ENCODE results near the gene CD70. TPM values are rescaled to one million over a fixed set of nuclear protein-coding genes. Genes with fewer than 3 reads are reported as not detected.
A peak's percentile ranks its signal among the peaks of the same experiment; 100 is the strongest.
"Not testable (repeated sequence)": the region's sequence is repeated elsewhere in the genome, so short reads cannot be mapped to it uniquely, and the experiment has no call there.

The CD70 gene
- total RNA-seq, 2 experiments from 2014 or later = 15.2 to 15.3 TPM

- DNase-seq, H3K27ac Mint-ChIP-seq, H3K4me1 Mint-ChIP-seq, H3K36me3 Mint-ChIP-seq, H3K4me3 Mint-ChIP-seq: not testable (repeated sequence)
- Mint-ChIP-seq H3K9me3 (peaks cover 14% of the 10 kb centered on the region), H3K27me3 (peaks cover 42% of the 10 kb centered on the region)
Measured at GRCh38 chr19:6566727-6567126, 24.2 kb downstream of the CD70 start.

DNA sequence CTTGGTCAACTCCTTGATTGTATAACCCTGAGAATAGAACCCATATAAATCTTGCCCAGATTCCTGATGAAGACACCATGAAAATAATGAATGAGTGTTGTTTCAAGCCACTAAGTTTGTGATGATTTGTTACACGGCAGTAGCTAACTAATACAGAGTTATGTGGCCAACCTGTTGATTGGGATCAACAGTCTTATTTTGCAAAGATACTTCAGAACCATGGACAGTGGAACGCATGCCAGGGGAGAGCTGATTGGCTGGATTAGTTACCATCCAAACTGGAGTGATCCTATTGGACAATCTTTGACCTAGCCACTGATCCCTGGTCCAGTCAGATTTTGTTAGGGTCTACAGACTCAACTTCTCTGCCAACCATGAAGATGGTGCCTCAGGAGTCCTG is 26.6 kb downstream of the CD70 start:
- DNase-seq = no peak
- peaks cover 10% of the 10 kb centered on the region for H3K9me3 Mint-ChIP-seq
- H3K4me3 Mint-ChIP-seq = no peak overlapping the region
- H3K27me3 Mint-ChIP-seq = peaks cover 29% of the 10 kb centered on the region
- no peaks in the 10 kb centered on the region for H3K36me3 Mint-ChIP-seq
- H3K4me1 Mint-ChIP-seq = no peaks in the 10 kb centered on the region
- no peak overlapping the region for H3K27ac Mint-ChIP-seq

GRCh38 chr19:6562437-6562836 is 28.5 kb downstream of the CD70 start:
- not testable (repeated sequence) for H3K9me3 Mint-ChIP-seq, H3K4me1 Mint-ChIP-seq, H3K27ac Mint-ChIP-seq, DNase-seq, H3K36me3 Mint-ChIP-seq, H3K4me3 Mint-ChIP-seq
- H3K27me3 Mint-ChIP-seq = peaks cover 28% of the 10 kb centered on the region

DNA sequence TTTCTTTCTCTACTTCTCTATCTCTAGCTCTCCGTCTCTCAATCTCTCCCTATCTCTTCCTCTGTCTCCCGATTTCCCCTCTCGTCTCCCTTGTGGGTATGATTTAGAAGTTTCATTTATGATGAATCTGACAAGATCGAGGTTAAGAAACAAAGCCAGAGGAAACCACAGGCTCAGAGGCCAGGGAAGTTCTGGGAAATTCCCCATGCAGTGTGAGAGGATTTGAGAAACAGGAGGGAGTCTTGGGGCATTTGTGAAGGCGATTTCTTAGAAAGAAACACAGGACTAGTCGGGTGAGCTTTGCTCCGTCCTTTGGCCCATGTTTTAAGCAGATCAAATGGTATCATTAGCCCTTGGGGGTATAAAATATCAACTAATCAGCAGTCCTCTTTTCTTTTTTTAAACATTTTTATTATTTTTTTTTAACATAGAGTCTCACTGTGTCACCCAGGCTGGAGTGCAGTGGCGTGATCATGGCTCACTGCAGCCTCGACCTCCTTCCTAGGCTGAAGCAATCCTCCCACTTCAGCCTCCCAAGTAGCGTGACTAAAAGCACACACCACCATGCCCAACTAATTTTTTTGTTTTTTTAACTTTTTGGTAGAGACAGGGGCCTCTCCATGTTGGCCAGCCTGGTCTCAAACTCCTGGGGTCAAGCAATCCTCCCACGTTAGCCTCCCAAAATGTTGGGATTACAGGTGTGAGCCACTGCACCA is 34.3 kb downstream of the CD70 start:
- H3K9me3 Mint-ChIP-seq = no peaks in the 10 kb centered on the region
- H3K36me3 Mint-ChIP-seq = no peaks in the 10 kb centered on the region
- H3K4me1 Mint-ChIP-seq = peaks cover 6% of the 10 kb centered on the region
- no peak for DNase-seq
- peaks cover 5% of the 10 kb centered on the region for H3K27me3 Mint-ChIP-seq
- H3K4me3 Mint-ChIP-seq = no peak overlapping the region
- no peak overlapping the region for H3K27ac Mint-ChIP-seq

- Mint-ChIP-seq H3K9me3 (no peaks in the 10 kb centered on the region), H3K4me3 (no peak overlapping the region), H3K27me3 (peaks cover 4% of the 10 kb centered on the region), H3K4me1 (peaks cover 6% of the 10 kb centered on the region), H3K36me3 (no peaks in the 10 kb centered on the region), H3K27ac (no peak overlapping the region)
- no peak for DNase-seq
Measured at GRCh38 chr19:6556043-6556449, 34.9 kb downstream of the CD70 start.

- Mint-ChIP-seq H3K36me3 (no peaks in the 10 kb centered on the region), H3K4me3 (no peak overlapping the region), H3K27ac (no peak overlapping the region), H3K4me1 (peaks cover 8% of the 10 kb centered on the region), H3K9me3 (peaks cover 4% of the 10 kb centered on the region), H3K27me3 (peaks cover 3% of the 10 kb centered on the region)
- peak; percentile 81 for DNase-seq
Measured at GRCh38 chr19:6551607-6552450, 39.1 kb downstream of the CD70 start.

- peaks cover 5% of the 10 kb centered on the region for H3K27me3 Mint-ChIP-seq
- H3K27ac Mint-ChIP-seq = no peak overlapping the region
- DNase-seq = no peak
- H3K4me3 Mint-ChIP-seq = no peak overlapping the region
- peaks cover 4% of the 10 kb centered on the region for H3K9me3 Mint-ChIP-seq
- H3K36me3 Mint-ChIP-seq = no peaks in the 10 kb centered on the region
- peaks cover 7% of the 10 kb centered on the region for H3K4me1 Mint-ChIP-seq
Measured at GRCh38 chr19:6551091-6551490, 39.9 kb downstream of the CD70 start.

DNA sequence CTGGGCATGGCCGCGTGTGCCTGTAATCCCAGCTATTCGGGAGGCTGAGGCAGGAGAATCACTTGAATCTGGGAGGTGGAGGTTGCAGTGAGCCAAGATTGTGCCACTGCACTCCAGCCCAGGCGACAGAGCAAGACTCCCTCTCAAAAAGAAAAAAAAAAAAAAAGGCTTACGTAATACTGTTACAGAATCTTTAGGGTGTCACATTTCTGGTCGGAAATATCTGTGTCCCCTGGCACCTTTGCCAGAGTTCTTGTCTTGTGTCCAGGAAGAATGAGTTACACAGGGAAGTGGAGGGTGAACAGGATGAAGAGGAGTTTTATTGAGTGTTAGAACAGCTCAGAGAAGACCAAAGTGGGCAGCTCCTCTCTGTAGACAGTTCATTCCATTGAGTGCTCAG is 40.3 kb downstream of the CD70 start:
- DNase-seq, H3K27me3 Mint-ChIP-seq, H3K9me3 Mint-ChIP-seq, H3K4me1 Mint-ChIP-seq, H3K36me3 Mint-ChIP-seq, H3K4me3 Mint-ChIP-seq, H3K27ac Mint-ChIP-seq: not testable (repeated sequence)

DNA sequence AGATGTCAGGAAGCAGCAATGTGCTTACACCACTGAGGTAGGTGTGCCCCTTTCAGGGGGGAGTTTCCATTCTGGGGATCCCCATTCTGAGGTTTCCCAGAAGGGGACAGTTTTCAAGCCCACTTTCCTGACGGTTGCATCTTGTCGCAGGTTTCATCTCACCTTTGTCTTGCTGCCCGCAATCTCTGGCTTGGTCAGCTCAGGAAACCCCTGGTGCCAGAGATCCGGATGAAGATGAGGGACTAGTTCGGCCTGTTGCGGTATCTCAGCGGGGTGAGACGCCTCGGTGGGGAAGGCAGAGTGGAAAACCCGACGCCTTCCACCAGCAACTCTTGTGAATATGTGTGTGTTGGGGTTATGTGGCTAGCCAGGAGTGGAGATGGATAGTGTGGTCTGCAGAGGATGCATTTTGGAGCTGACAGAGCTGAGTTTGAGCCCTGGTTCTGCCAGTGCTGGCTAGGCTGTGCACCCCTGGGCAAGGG is 47.0 kb downstream of the CD70 start:
- no peak overlapping the region for H3K27ac Mint-ChIP-seq
- DNase-seq = no peak
- no peaks in the 10 kb centered on the region for H3K36me3 Mint-ChIP-seq

DNA sequence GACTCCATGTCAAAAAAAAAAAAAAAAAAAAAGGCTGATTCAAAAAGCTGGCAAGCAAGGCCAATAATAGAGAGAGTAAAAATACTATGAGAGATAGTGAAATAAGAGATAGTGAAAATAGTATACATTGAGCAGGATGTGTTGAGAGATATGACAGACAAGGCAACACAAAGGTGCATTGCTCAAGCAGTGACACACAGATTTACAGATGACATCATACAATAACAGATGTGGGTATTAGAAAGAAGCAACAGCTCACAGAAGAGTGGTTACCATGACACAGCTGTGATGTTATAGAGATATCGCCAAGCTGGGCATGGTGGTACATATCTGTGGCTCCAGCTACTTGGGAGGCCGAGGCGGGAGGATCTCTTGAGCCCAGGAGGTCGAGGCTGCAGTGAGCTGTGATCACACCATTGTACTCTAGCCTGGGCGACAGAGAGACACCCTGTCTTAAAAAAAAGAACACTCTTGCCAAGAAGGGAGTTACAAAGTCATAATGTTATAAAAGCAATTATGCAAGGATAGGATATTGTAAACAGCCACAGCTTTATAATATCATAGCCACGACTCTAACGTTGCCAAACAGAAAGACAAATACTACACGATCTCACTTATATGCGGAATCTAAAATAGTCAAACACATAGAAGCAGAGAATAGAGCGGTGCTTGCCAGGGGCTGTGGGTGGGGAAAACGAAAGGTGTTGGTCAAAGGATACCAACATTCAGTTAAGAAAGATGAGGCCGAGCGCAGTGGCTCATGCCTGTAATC is 49.8 kb downstream of the CD70 start:
- Mint-ChIP-seq H3K4me3 (no peak overlapping the region), H3K36me3 (no peaks in the 10 kb centered on the region)

More for the DNA sequence above, 47.0 kb downstream of the CD70 start:
- H3K27me3 Mint-ChIP-seq = peaks cover 16% of the 10 kb centered on the region
- no peak overlapping the region for H3K4me3 Mint-ChIP-seq
- peaks cover 4% of the 10 kb centered on the region for H3K9me3 Mint-ChIP-seq
- H3K4me1 Mint-ChIP-seq = peaks cover 10% of the 10 kb centered on the region

DNA sequence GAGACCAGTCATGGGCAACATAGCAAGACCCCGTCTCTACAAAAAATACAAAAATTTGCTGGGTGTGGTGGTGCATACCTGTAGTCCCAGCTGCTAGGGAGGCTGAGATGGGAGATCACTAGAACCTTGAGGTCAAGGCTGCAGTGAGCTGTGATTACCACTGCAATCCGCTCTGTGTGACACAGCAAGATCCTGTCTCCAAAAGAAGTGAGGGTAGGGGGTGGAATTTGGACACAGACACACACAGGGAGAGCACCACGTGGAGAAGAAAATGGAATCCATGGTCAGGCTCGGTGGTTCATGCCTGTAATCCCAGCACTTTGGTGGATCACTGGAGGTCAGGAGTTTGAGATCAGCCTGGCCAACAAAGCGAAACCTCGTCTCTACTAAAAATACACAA is 51.4 kb downstream of the CD70 start:
- H3K27ac Mint-ChIP-seq = no peak overlapping the region
- peaks cover 19% of the 10 kb centered on the region for H3K27me3 Mint-ChIP-seq
- peaks cover 7% of the 10 kb centered on the region for H3K36me3 Mint-ChIP-seq
- no peak overlapping the region for H3K4me3 Mint-ChIP-seq
- no peaks in the 10 kb centered on the region for H3K9me3 Mint-ChIP-seq
- no peak for DNase-seq
- H3K4me1 Mint-ChIP-seq = peaks cover 18% of the 10 kb centered on the region

More for the DNA sequence above, 49.8 kb downstream of the CD70 start:
- no peak overlapping the region for H3K27ac Mint-ChIP-seq
- peaks cover 14% of the 10 kb centered on the region for H3K4me1 Mint-ChIP-seq
- H3K9me3 Mint-ChIP-seq = no peaks in the 10 kb centered on the region
- no peak for DNase-seq
- H3K27me3 Mint-ChIP-seq = peaks cover 13% of the 10 kb centered on the region

Other genes starting within 250 kb of the CD70 start
- gene CLPP, start 229.6 kb downstream of the CD70 start, total RNA-seq = 100 to 1,000 TPM; 194 to 196 TPM
- 10 to 100 TPM; 26.7 to 29.6 TPM for gene ALKBH7, start 218.4 kb downstream of the CD70 start, total RNA-seq
- 1 to 10 TPM in 1 of 2 experiments, under 1 TPM in 1; 0.92 to 1.2 TPM for gene PSPN, start 215.2 kb downstream of the CD70 start, total RNA-seq
- gene GTF2F1, start 198.0 kb downstream of the CD70 start, total RNA-seq = 10 to 100 TPM; 72.2 to 72.7 TPM
- gene KHSRP, start 166.3 kb downstream of the CD70 start, total RNA-seq = 100 to 1,000 TPM; 483 to 489 TPM
- gene SLC25A41, start 157.4 kb downstream of the CD70 start, total RNA-seq = under 1 TPM; 0.52 to 0.60 TPM
- 10 to 100 TPM; 14.8 to 18.4 TPM for gene SLC25A23, start 131.4 kb downstream of the CD70 start, total RNA-seq
- gene CRB3, start 126.9 kb downstream of the CD70 start, total RNA-seq = 1 to 10 TPM; 2.1 to 2.5 TPM
- gene DENND1C, start 109.4 kb downstream of the CD70 start, total RNA-seq = 10 to 100 TPM; 62.4 to 63.2 TPM
- 1 to 10 TPM; 7.3 to 7.8 TPM for gene TUBB4A, start 88.8 kb downstream of the CD70 start, total RNA-seq
- 1 to 10 TPM; 2.3 to 2.5 TPM for gene TNFSF9, start 60.1 kb downstream of the CD70 start, total RNA-seq
- gene TNFSF14, start 79.0 kb upstream of the CD70 start, total RNA-seq = 10 to 100 TPM; 68.0 to 72.8 TPM
- under 1 TPM; 0.22 to 0.64 TPM for gene C3, start 129.5 kb upstream of the CD70 start, total RNA-seq
- gene GPR108, start 146.4 kb upstream of the CD70 start, total RNA-seq = 10 to 100 TPM; 56.0 to 62.9 TPM
- 10 to 100 TPM; 29.8 to 31.3 TPM for gene TRIP10, start 148.5 kb upstream of the CD70 start, total RNA-seq
- gene SH2D3A, start 176.3 kb upstream of the CD70 start, total RNA-seq = 10 to 100 TPM; 25.7 to 26.1 TPM
- gene VAV1, start 181.6 kb upstream of the CD70 start, total RNA-seq = 10 to 100 TPM; 65.2 to 65.7 TPM

Measured in activated naive CD8-positive, alpha-beta T cell treated with anti-CD3 and anti-CD28 coated beads for 36 hours (primary cell).